Measurements from ENCODE around the gene NIPAL4.
"Not testable (repeated sequence)": the region's sequence is repeated elsewhere in the genome, so short reads cannot be mapped to it uniquely, and the experiment has no call there.

NIPAL4 gene

GRCh38 chr5:157459715-157460599 is at the start of gene NIPAL4:
Gene NIPAL4, plus strand, starts transcription at chr5:157460213. Its CDS starts 108 bp downstream, at chr5:157460321.
- DNase-seq (ENCODE audit: low read depth in 2 of 2), result peak; percentile 12 to 23

GRCh38 chr5:157415838-157416237 is 44.2 kb upstream of the NIPAL4 start:
- no peak for DNase-seq (ENCODE audit: low read depth in 2 of 2)

GRCh38 chr5:157419521-157419920 is 40.5 kb upstream of the NIPAL4 start:
- not testable (repeated sequence) for DNase-seq (ENCODE audit: low read depth in 2 of 2)

GRCh38 chr5:157429920-157430319 is 30.1 kb upstream of the NIPAL4 start:
- DNase-seq (ENCODE audit: low read depth in 2 of 2), result not testable (repeated sequence)

- DNase-seq (ENCODE audit: low read depth in 2 of 2), result no peak
Observed at GRCh38 chr5:157431544-157432200, 28.3 kb upstream of the NIPAL4 start.

- no peak for DNase-seq (ENCODE audit: low read depth in 2 of 2)
Observed at GRCh38 chr5:157434096-157434495, 25.9 kb upstream of the NIPAL4 start.

- DNase-seq (ENCODE audit: low read depth in 2 of 2), result no peak
Observed at GRCh38 chr5:157443041-157443549, 16.9 kb upstream of the NIPAL4 start.

- DNase-seq (ENCODE audit: low read depth in 2 of 2), result no peak
Observed at GRCh38 chr5:157444224-157444623, 15.8 kb upstream of the NIPAL4 start.

- no peak for DNase-seq (ENCODE audit: low read depth in 2 of 2)
Observed at GRCh38 chr5:157445745-157446411, 14.1 kb upstream of the NIPAL4 start.

- no peak for DNase-seq (ENCODE audit: low read depth in 2 of 2)
Observed at GRCh38 chr5:157446412-157446935, 13.5 kb upstream of the NIPAL4 start.

GRCh38 chr5:157447201-157447637 is 12.8 kb upstream of the NIPAL4 start:
- no peak for DNase-seq (ENCODE audit: low read depth in 2 of 2)

GRCh38 chr5:157449011-157449723 is 10.8 kb upstream of the NIPAL4 start:
- no peak for DNase-seq (ENCODE audit: low read depth in 2 of 2)

- DNase-seq (ENCODE audit: low read depth in 2 of 2), result no peak
Observed at GRCh38 chr5:157450024-157450423, 10.0 kb upstream of the NIPAL4 start.

GRCh38 chr5:157451806-157452205 is 8.2 kb upstream of the NIPAL4 start:
- DNase-seq (ENCODE audit: low read depth in 2 of 2), result no peak

- no peak for DNase-seq (ENCODE audit: low read depth in 2 of 2)
Observed at GRCh38 chr5:157454273-157454672, 5.7 kb upstream of the NIPAL4 start.

- DNase-seq (ENCODE audit: low read depth in 2 of 2), result no peak
Observed at GRCh38 chr5:157455057-157455456, 5.0 kb upstream of the NIPAL4 start.

- DNase-seq (ENCODE audit: low read depth in 2 of 2), result no peak
Observed at GRCh38 chr5:157456301-157456700, 3.7 kb upstream of the NIPAL4 start.

GRCh38 chr5:157457391-157457790 is 2.6 kb upstream of the NIPAL4 start:
- DNase-seq (ENCODE audit: low read depth in 2 of 2), result no peak

GRCh38 chr5:157458835-157459234 is 1.2 kb upstream of the NIPAL4 start:
- no peak for DNase-seq (ENCODE audit: low read depth in 2 of 2)

- no peak for DNase-seq (ENCODE audit: low read depth in 2 of 2)
Observed at GRCh38 chr5:157460921-157461792, 1.1 kb downstream of the NIPAL4 start.

Data from stimulated activated CD8-positive, alpha-beta memory T cell treated with anti-CD3 and anti-CD28 coated beads, Interleukin-15, amount 100 ng/mL, for 4 hours (primary cell).